ENCODE results near the gene LITAF.

The LITAF gene

GRCh38 chr16:11586378-11586855, 302 bp downstream of the LITAF start:
- H3K27ac ChIP-seq = peak overlapping the region; percentile 86
- TF ChIP-seq CTCF (conservative IDR thresholded peaks at IDR 0.05; ENCODE audit: low read depth) = no peak
- POLR2A ChIA-PET (ENCODE audit: low non-redundant PET) = interaction anchor here (0.6 to 1.3 kb wide), 9 partner anchors 11 to 54 kb away, joined by 3 to 7 read pairs (median 4); no protein-coding TSS in a partner anchor
- CTCF ChIA-PET = interaction anchor here (1.0 kb wide), 1 partner anchor 190 kb away, joined by 4 read pairs; no protein-coding TSS in a partner anchor
- DNase-seq (ENCODE audit: low spot score) = peak; percentile 41

GRCh38 chr16:11585460-11586377, 1.0 kb downstream of the LITAF start:
- no peak for TF ChIP-seq CTCF (conservative IDR thresholded peaks at IDR 0.05; ENCODE audit: low read depth)
- ChIA-PET CTCF (interaction anchor here (1.0 kb wide), 1 partner anchor 189 kb away, joined by 4 read pairs; no protein-coding TSS in a partner anchor), POLR2A (ENCODE audit: low non-redundant PET) (interaction anchor here (0.6 to 1.2 kb wide), 4 partner anchors 51 to 108 kb away, joined by 3 to 5 read pairs (median 3); no protein-coding TSS in a partner anchor)
- peak overlapping the region; percentile 86 for H3K27ac ChIP-seq
- peak; percentile 20 for DNase-seq (ENCODE audit: low spot score)

GRCh38 chr16:11583889-11584565, 2.7 kb downstream of the LITAF start:
- H3K27ac ChIP-seq = 0 out of 2 replicates have a peak overlapping the region, but pooled peaks have one; percentile 86
- no peak for DNase-seq (ENCODE audit: low spot score)
- no peak for TF ChIP-seq CTCF (conservative IDR thresholded peaks at IDR 0.05; ENCODE audit: low read depth)
- ChIA-PET CTCF (interaction anchor here (0.6 to 1.9 kb wide), 3 partner anchors 58 to 130 kb away, joined by 3 to 4 read pairs (median 3); no protein-coding TSS in a partner anchor), POLR2A (ENCODE audit: low non-redundant PET) (interaction anchor here (0.8 kb wide), 1 partner anchor 56 kb away, joined by 3 read pairs; no protein-coding TSS in a partner anchor)

GRCh38 chr16:11583166-11583565, 3.6 kb downstream of the LITAF start:
- DNase-seq (ENCODE audit: low spot score) = no peak
- CTCF ChIA-PET = interaction anchor here (1.2 to 1.9 kb wide), 2 partner anchors 59 to 131 kb away, joined by 3 to 4 read pairs; no protein-coding TSS in a partner anchor
- TF ChIP-seq CTCF (conservative IDR thresholded peaks at IDR 0.05; ENCODE audit: low read depth) = no peak
- POLR2A ChIA-PET (ENCODE audit: low non-redundant PET) = interaction anchor here (0.8 kb wide), 1 partner anchor 57 kb away, joined by 3 read pairs; no protein-coding TSS in a partner anchor
- no peak overlapping the region for H3K27ac ChIP-seq

- no peak for DNase-seq (ENCODE audit: low spot score)
- no peak for TF ChIP-seq CTCF (conservative IDR thresholded peaks at IDR 0.05; ENCODE audit: low read depth)
- ChIA-PET CTCF (interaction anchor here (1.9 kb wide), 1 partner anchor 132 kb away, joined by 4 read pairs; no protein-coding TSS in a partner anchor), POLR2A (ENCODE audit: low non-redundant PET) (no interaction called here)
- no peak overlapping the region for H3K27ac ChIP-seq
Observed at GRCh38 chr16:11582157-11582814, 4.4 kb downstream of the LITAF start.
